Activated CD4-positive, alpha-beta memory T cell treated with anti-CD3 and anti-CD28 coated beads, Interleukin-2, amount 10 ng/mL, durations not matched to agents 7 days and 5 days (primary cell): ENCODE results near the gene NPY5R. TPM values are rescaled to one million over a fixed set of nuclear protein-coding genes. Genes with fewer than 3 reads are reported as not detected.

Experiments used
- CTCF ChIA-PET: fragments of 350-600 bp; sonication (Branson Sonifier 250); formaldehyde crosslinking; loops from one replicate; lab custom pipeline; 2021; ENCODE audit warnings: antibody characterized with exemption, inconsistent platforms; lab: Charles Lee
- POLR2A ChIA-PET: fragments of 350-600 bp; sonication (Branson Sonifier 250); formaldehyde crosslinking; loops from one replicate; lab custom pipeline; 2021; ENCODE audit warnings: antibody characterized with exemption; lab: Charles Lee
- DNase-seq: peaks from one replicate; pipeline ENCODE4 v3.0.0-alpha.2; 2020
- H3K27ac Mint-ChIP-seq: one replicate; pipeline ENCODE4 v1.8.0; 2021; ENCODE audit warnings: mild to moderate bottlenecking, mixed read lengths
- H3K27me3 Mint-ChIP-seq: one replicate; pipeline ENCODE4 v1.8.0; 2021; ENCODE audit warnings: mixed read lengths
- H3K36me3 Mint-ChIP-seq: one replicate; pipeline ENCODE4 v1.8.0; 2021; ENCODE audit warnings: low read depth, mixed read lengths
- H3K4me1 Mint-ChIP-seq: one replicate; pipeline ENCODE4 v1.8.0; 2021; ENCODE audit warnings: mixed read lengths
- H3K4me3 Mint-ChIP-seq: one replicate; pipeline ENCODE4 v1.8.0; 2021; ENCODE audit warnings: mild to moderate bottlenecking, mixed read lengths
- H3K9me3 Mint-ChIP-seq: one replicate; pipeline ENCODE4 v1.8.0; 2021; ENCODE audit warnings: mixed read lengths
- total RNA-seq, 2 experiments: library from RNA; stranded (reverse); gene quantifications; one replicate each; pipeline ENCODE4 v1.2.3, GENCODE V29; 2021

The NPY5R gene
- total RNA-seq, 2 experiments from 2014 or later = not detected

- H3K4me1 Mint-ChIP-seq = no peaks in the 10 kb centered on the region
- no peak overlapping the region for H3K27ac Mint-ChIP-seq
- ChIA-PET CTCF (no interaction called here), POLR2A (no interaction called here)
- no peak for DNase-seq
- H3K4me3 Mint-ChIP-seq = no peak overlapping the region
- H3K9me3 Mint-ChIP-seq = no peaks in the 10 kb centered on the region
- no peaks in the 10 kb centered on the region for H3K27me3 Mint-ChIP-seq
- no peaks in the 10 kb centered on the region for H3K36me3 Mint-ChIP-seq
These were observed 51.4 kb downstream of the NPY5R start for GRCh38 chr4:163395055-163395454.

- Mint-ChIP-seq H3K27ac (no peak overlapping the region), H3K36me3 (no peaks in the 10 kb centered on the region), H3K9me3 (no peaks in the 10 kb centered on the region), H3K4me3 (no peak overlapping the region), H3K4me1 (no peaks in the 10 kb centered on the region), H3K27me3 (no peaks in the 10 kb centered on the region)
- ChIA-PET CTCF (no interaction called here), POLR2A (no interaction called here)
- DNase-seq = no peak
These were observed 52.1 kb downstream of the NPY5R start for GRCh38 chr4:163395758-163396157.

GRCh38 chr4:163398238-163398637 lies 54.5 kb downstream of the NPY5R start:
- Mint-ChIP-seq H3K9me3 (no peaks in the 10 kb centered on the region), H3K4me3 (no peak overlapping the region), H3K27ac (no peak overlapping the region), H3K27me3 (no peaks in the 10 kb centered on the region), H3K36me3 (no peaks in the 10 kb centered on the region), H3K4me1 (no peaks in the 10 kb centered on the region)
- no peak for DNase-seq
- ChIA-PET POLR2A (no interaction called here), CTCF (no interaction called here)

- Mint-ChIP-seq H3K27ac (no peak overlapping the region), H3K4me3 (no peak overlapping the region), H3K9me3 (no peaks in the 10 kb centered on the region), H3K27me3 (peaks cover 1% of the 10 kb centered on the region), H3K36me3 (no peaks in the 10 kb centered on the region), H3K4me1 (no peaks in the 10 kb centered on the region)
- no peak for DNase-seq
- ChIA-PET POLR2A (no interaction called here), CTCF (no interaction called here)
These were observed 57.2 kb downstream of the NPY5R start for GRCh38 chr4:163400911-163401310.

Other genes with a start within 250 kb of the NPY5R start
- 10 to 100 TPM; 10.7 to 13.7 TPM for gene NAF1, start 177.0 kb upstream of the NPY5R start, total RNA-seq
- not detected for gene NPY1R, start 11.3 kb upstream of the NPY5R start, total RNA-seq
- not detected for gene TKTL2, start 129.9 kb downstream of the NPY5R start, total RNA-seq
- gene TMA16, start 150.8 kb downstream of the NPY5R start, total RNA-seq = 10 to 100 TPM; 27.9 to 30.3 TPM